Esophagus squamous epithelium (tissue), 4 donors: Measurements from ENCODE around the gene SHANK3.

Source experiments
- POLR2A ChIP-seq, 4 donors: fragments of 450-650 bp; IDR thresholded peaks; one replicate each; pipeline ENCODE4 v1.6.1; 2017; ENCODE audit warnings: antibody characterized with exemption in 4 of 4, mild to moderate bottlenecking in 4 of 4, moderate library complexity in 3 of 4
- TF ChIP-seq, protein P1 (sequence below), 6 experiments: fragments of 450-650 bp in 4 of 6; fragments of 200-600 bp in 2 of 6; sonication (generic) in 2 of 6; IDR thresholded peaks; one replicate each; pipeline ENCODE4 v1.5.1; 2016 to 2019; ENCODE audit warnings: antibody characterized with exemption in 6 of 6, mild to moderate bottlenecking in 4 of 6, moderate library complexity in 4 of 6

DNA sequence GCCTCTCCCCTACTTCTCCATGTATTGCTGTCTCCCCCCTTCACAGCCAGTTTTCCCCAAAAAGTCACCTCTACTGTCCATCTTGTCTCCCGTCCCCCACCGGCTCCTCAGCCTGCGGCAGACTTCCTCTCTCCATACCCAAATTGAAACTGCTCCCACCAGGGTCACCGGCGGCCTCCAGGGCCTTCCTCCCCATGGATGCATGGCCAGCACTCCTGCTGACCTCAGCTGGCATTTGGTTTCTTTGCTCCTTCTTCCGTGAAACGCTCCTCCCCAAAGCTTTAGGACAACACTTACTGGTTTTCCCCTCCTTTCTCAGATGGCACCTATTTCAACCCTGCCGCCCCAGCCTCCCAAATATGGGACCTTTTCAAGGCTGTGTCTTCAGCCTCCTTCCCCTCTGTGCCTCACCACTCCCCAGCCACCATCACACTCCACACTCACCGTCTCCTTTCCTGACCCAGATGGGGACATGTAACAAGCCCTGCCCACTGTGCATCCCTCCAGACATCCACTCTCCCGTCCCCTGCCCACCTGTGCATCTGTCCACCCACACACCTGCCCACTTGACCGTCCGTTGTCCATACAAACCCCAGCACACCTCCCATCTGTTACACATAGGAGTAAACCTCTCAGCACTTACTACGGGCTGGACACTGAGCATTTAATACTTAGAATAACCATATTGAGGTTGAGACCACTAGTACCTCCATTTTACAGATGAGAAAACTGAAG, 43.8 kb downstream of the SHANK3 start:
- TF ChIP-seq, protein P1, sequence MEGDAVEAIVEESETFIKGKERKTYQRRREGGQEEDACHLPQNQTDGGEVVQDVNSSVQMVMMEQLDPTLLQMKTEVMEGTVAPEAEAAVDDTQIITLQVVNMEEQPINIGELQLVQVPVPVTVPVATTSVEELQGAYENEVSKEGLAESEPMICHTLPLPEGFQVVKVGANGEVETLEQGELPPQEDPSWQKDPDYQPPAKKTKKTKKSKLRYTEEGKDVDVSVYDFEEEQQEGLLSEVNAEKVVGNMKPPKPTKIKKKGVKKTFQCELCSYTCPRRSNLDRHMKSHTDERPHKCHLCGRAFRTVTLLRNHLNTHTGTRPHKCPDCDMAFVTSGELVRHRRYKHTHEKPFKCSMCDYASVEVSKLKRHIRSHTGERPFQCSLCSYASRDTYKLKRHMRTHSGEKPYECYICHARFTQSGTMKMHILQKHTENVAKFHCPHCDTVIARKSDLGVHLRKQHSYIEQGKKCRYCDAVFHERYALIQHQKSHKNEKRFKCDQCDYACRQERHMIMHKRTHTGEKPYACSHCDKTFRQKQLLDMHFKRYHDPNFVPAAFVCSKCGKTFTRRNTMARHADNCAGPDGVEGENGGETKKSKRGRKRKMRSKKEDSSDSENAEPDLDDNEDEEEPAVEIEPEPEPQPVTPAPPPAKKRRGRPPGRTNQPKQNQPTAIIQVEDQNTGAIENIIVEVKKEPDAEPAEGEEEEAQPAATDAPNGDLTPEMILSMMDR (IDR thresholded peaks at IDR 0.05) = no peak
- no peak for TF ChIP-seq POLR2A (IDR thresholded peaks at IDR 0.05)
